Islet precursor cell (in vitro differentiated cells): ENCODE results near the gene TIE1.
A peak's percentile ranks its signal among the peaks of the same experiment; 100 is the strongest.

Experiments
- DNase-seq: peaks from one replicate; pipeline ENCODE4 v3.0.0-alpha.2; 2018

Gene TIE1

DNA sequence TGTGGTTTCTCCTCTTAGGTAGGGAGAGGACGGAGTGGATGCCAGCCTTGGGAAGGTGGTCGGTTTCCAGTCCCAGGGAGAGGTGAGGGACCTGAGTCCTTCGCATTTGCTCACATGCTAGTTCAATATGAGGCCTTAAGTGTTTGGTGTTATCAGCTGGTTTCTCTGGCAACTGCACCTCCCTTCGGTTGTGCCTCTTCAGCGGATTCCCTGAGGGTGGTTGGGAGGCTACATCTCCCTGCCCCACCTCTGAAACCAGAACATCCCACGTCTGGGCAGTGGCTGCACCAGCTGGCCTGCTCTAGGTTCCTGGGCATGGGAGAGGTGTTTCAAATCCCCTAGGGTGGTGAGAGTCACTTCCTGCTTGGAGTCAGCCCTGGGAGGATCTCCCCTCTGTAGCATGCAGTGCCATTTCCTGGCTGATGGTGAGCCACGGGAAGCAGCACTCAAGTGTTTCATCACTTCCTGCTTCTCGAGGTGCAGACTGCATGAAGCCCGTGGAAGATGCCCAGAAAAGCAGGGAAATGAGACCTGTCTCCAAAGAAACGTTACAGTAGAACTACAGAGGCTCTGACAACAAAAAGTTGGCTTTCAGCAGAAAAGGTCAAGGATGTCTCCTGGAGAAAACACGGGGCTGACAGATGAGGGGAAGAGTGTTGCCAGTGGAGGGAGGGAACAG lies 26.5 kb upstream of the TIE1 start:
- DNase-seq: peak; percentile 64

GRCh38 chr1:43274804-43275180 lies 26.0 kb upstream of the TIE1 start:
- peak; percentile 36 for DNase-seq

DNA sequence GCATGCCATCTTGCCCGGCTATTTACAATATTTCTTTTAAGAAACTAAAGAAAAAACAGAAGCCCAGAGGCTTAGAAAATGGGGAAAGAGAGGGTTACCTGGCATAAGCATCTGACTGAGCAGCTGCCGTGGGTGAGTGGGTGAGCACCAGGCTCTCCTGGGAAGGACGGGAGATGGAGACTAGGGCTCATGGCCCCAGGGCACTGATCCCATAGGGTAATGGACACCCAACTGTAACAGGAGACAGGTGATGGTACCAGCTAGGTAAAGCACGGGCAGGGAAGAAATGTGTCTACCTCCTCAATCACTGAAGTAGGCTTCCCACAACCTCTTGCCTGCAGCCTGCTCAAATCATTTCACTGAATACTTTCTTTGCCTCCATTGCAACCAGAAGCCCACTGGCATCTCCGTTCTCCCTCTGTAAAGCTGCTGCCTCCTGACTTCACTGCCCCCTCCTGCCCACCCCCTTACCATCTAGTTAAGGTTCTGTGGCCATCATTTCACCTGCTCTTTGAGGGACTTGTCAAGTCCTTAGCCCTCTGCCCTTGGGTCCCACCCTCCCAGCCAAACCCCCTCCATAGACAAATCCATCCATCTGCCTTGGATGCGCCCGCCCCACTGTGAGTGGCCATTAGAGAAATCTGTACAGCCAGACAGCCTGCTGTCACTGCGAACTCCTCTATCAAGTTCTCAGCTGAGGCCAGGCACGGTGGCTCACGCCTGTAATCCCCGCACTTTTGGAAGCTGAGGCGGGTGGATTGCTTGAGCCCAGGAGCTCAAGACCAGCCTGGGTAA lies 24.8 kb upstream of the TIE1 start:
- peak; percentile 40 for DNase-seq

GRCh38 chr1:43276673-43277072 lies 24.1 kb upstream of the TIE1 start:
- peak; percentile 20 for DNase-seq

- DNase-seq: peak; percentile 32
Observed at GRCh38 chr1:43277116-43277876, 23.5 kb upstream of the TIE1 start.

DNA sequence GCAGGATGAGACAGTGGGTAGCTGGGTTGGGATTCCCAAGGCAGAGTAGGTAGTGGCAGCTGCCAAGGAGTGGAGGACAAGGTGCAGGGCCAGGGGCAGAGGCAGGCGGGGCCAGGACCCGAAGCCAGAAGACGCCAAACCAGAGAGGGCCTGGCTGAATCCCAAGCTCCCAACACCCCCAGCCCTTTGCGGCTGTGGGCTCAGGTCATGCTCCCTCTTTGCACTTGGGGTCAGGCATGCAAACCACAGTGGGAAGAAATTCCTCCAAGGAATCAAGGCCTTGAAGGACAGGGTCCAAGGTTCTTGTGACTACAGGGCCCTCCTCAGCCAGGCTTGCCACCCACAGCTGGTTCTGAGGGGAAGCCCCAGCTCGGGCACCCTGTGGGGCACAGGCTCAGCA lies 21.6 kb upstream of the TIE1 start:
- DNase-seq: peak; percentile 47

- peak; percentile 45 for DNase-seq
Observed at GRCh38 chr1:43279666-43280065, 21.1 kb upstream of the TIE1 start.

GRCh38 chr1:43280692-43281091 lies 20.1 kb upstream of the TIE1 start:
- peak; percentile 21 for DNase-seq

GRCh38 chr1:43282220-43283195 lies 18.3 kb upstream of the TIE1 start:
- peak; percentile 25 for DNase-seq

DNA sequence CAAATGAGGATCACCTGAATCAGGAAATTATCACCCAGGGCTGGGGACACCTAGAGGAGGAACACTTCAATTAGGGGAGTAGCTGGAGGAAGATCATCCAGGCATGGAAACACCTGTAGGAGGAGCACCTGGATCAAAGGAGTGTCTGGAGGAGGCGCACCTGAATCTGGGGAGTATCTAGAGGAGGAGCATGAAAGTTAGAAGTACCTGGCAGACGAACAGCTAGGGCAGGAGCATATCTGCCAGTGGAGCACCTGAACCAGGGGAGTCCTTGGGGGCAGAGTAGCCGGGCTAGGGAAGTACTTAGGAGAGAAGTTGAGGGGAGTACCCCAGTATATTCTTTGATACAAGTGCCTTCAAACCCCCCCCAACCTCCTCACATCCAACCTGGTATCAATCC lies 16.7 kb upstream of the TIE1 start:
- DNase-seq: no peak

DNA sequence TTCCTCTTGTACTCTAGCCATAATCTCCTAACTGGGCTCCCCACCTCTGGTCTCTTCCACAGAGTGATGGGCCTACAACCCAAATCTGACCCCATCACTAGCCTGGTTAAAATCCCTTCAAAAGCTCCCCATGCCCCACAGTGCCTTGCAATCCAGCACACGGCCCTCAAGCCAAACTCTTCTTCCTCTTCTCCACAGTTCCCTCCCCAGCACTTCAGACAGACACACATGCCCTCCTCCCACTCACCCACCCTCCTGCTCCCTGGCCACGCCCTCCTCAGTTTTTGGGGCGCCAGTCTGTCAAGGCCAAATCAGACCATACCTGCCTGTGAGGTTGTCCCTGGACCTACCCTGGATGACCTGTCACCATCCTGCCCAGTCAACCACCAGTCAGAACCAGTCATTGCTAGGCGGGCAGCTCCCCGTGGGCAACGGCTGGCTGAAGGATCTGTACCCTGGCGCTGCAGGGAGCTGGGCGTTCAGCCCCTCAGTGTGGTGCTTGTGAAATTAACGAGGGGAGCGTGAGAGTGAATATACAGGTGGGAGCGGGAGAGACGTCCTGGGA lies 16.2 kb upstream of the TIE1 start:
- DNase-seq: peak; percentile 40

- DNase-seq: peak; percentile 92
Observed at GRCh38 chr1:43285269-43285990, 15.4 kb upstream of the TIE1 start, which contains the start of gene C1orf210. C1orf210 (minus strand) TSS chr1:43285581; CDS start chr1:43283270, 2,311 bp downstream.

- DNase-seq: no peak
Observed at GRCh38 chr1:43286115-43286514, 14.7 kb upstream of the TIE1 start.

DNA sequence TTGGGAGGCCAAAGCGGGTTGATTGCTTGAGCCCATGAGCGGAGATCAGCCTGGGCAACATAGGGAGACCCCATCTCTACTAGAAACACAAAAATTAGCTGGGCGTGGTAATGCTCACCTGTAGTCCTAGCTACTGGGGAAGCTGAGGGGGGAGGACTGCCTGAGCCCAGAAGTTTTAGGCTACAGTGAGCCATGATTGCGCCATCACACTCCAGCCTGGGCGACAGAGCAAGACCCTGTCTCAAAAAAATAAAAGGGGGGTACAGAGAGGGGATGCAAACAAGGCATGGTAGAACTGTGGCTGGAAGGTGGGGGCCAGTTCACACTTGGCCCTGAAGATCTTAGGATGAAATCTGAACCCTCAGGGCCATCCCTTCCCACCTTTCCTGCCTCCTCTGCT lies 14.2 kb upstream of the TIE1 start:
- DNase-seq: no peak

DNA sequence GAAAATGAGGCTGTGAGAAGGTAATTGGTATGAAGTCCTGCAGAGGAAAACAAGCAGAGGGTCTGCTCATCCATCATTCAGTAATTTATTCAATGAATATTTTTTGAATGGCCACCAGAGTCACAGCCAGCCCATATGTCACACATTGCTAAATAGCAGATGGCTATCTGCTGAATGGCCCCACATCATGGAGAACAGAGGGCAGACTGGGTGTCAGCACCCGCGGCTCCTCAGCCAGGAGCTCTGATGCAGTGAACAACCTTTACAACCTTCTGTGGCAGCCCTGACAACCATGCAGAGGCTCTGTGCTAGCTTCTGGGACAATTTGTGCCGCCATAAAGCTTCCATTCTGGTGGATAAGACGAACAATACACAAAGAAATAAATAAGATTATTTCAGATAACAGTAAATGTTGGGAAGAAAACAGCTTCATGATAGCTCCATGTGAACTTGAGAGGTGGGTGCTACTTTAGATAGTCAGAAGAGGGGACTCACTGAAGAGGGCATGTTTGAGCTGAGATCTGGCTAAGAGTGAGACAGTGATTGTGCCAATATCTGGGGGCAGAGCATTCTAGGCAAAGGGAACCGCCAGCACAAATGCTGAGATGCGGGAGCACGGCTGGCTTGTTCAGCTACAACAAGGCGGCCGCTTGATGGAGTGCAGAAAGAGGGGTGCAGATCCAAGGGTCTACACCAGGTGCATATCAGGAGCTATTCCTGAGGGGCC lies 12.6 kb upstream of the TIE1 start:
- DNase-seq: no peak

DNA sequence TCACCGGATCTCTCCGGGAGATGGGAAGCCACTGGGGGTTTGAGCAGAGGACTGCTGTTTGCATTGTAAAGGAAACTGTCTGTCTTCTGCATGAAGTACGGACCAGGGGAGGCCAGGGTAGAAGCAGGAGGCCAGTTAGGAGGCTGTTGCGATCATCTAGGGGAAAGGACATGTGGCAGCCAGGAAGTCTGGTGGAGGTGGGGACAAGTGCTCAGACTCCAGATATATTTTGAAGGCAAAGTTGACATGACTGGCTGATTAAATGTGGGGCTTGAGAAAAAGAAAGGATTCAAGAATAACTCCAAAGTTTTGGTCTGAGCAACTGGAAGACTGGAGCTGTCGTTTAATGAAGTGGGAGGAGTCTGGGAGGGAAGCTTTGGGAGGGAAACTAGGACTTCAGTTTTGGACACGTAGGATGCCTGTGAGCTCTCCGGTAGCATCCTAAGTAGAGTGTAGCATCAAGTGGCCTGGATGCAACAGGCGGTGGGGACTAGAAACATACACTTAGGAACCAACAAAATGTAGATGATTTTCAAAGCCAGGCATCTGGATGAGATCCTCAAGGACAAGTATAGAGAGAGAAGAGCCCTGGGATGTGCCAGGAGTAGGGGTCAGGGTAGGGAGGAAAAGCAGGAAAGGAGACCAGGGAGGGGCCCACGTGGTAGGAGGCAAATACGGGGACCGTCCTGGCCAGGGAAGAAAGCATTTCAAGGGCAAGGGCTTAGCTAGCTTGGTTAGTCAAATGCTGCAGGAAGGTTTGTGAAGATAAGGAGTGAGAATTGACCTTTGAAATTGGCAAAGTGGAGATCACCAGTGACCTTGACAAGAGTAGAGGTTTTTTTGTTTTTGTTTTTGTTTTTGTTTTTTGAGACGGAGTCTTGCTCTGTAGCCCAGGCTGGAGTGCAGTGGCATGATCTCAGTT lies 11.7 kb upstream of the TIE1 start:
- no peak for DNase-seq

- no peak for DNase-seq
Observed at GRCh38 chr1:43292216-43292615, 8.6 kb upstream of the TIE1 start.

GRCh38 chr1:43292679-43293078 lies 8.1 kb upstream of the TIE1 start:
- no peak for DNase-seq

DNA sequence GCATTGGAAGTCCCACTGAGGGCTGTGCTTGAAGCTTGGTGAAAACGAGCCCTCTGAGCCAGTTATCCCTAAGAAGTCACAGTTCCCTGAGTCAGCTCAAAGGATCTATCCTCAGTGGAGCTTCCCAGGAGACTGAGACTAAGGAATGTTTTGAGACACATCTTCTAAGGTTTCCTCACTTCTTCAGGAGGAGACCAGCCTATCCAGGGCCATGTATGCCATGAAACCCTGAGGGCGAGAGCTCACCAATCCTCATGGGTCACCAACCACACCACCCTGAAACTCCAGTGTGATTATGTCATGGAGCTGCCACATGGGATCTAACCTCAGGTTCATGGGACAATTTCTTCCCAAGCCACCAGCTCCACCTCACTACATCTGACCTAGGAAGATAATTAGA lies 7.6 kb upstream of the TIE1 start:
- DNase-seq: no peak
